Measurements from ENCODE around the gene C19orf47. TPM values are rescaled to one million over a fixed set of nuclear protein-coding genes. Genes with fewer than 3 reads are reported as not detected.
A peak's percentile ranks its signal among the peaks of the same experiment; 100 is the strongest.

Gene C19orf47
- polyA plus RNA-seq, 3 donors: 7.6 to 10.2 (median 8.0) TPM

DNA sequence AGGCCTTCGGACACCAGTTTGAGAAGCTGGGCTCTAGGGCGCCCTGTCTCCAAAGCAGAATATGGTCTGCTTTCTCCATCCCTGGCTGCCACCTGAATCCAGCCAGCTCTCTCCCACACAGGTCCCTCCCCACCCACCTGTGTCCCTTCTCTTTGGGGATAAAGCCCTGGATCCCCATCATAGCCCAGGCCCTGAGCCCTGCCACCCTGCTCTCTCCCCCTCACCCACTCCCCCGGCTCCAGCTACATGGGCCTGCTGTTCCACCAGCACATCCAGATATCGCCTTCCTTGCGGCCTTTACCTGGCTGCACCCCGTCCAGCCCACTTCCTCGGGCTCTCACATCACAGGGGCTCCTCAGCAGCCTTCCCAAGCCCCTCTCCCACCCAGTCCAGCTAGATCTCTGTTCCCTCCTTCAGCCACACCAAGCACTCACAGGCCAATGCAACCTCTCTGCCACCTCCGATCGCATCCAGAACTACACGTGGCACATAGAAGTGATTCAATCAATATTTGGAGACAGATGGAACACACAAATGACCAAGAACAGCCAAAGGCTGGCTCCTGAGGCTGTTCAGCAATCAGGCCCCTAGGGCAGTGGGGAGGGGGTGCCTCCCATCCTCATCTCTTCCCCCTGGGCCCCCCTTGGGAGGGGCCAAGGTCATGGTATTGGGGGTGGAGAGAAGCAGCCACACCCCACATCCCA, 70.7 kb downstream of the C19orf47 start:
- H3K9ac ChIP-seq (ENCODE audit: insufficient read depth, low read length, poor library complexity, severe bottlenecking): no peak overlapping the region
- H2AFZ ChIP-seq (ENCODE audit: insufficient read depth, low read depth, low read length, poor library complexity, severe bottlenecking): no peak overlapping the region
- no peaks in the 10 kb centered on the region for H3K9me3 ChIP-seq (replicated peaks in 1 of 2; ENCODE audit: control insufficient read depth in 1 of 2, insufficient read depth in 1 of 2, low read length in 2 of 2)
- H3K4me3 Mint-ChIP-seq: no peak overlapping the region
- peaks cover 97% of the 10 kb centered on the region for H4K20me1 ChIP-seq (ENCODE audit: insufficient read depth, low read length)
- H3K79me2 ChIP-seq (ENCODE audit: insufficient read depth, low read length): peaks cover 97% of the 10 kb centered on the region
- H3K27me3 ChIP-seq (ENCODE audit: control insufficient read depth in 2 of 2, insufficient read depth in 2 of 2, low read length in 2 of 2): no peaks in the 10 kb centered on the region
- peaks cover 9 to 27% of the 10 kb centered on the region in 2 donors for H3K4me1 ChIP-seq (ENCODE audit: control insufficient read depth in 1 of 2, insufficient read depth in 2 of 2, low read length in 2 of 2)
- peaks cover 0 to 21% of the 10 kb centered on the region in 2 donors for H3K36me3 ChIP-seq (replicated peaks in 1 of 2; ENCODE audit: control insufficient read depth in 1 of 2, insufficient read depth in 2 of 2, low read length in 2 of 2)
- no peak overlapping the region for H3K4me2 ChIP-seq (replicated peaks; ENCODE audit: extremely low read depth, low read length, poor library complexity, severe bottlenecking)
- DNase-seq: no peak
- intact Hi-C loops (cut with micrococcal nuclease): no loop called here
- TF ChIP-seq, protein P1, sequence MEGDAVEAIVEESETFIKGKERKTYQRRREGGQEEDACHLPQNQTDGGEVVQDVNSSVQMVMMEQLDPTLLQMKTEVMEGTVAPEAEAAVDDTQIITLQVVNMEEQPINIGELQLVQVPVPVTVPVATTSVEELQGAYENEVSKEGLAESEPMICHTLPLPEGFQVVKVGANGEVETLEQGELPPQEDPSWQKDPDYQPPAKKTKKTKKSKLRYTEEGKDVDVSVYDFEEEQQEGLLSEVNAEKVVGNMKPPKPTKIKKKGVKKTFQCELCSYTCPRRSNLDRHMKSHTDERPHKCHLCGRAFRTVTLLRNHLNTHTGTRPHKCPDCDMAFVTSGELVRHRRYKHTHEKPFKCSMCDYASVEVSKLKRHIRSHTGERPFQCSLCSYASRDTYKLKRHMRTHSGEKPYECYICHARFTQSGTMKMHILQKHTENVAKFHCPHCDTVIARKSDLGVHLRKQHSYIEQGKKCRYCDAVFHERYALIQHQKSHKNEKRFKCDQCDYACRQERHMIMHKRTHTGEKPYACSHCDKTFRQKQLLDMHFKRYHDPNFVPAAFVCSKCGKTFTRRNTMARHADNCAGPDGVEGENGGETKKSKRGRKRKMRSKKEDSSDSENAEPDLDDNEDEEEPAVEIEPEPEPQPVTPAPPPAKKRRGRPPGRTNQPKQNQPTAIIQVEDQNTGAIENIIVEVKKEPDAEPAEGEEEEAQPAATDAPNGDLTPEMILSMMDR (IDR thresholded peaks at IDR 0.05): no peak
- no peaks in the 10 kb centered on the region for H3K27me3 Mint-ChIP-seq (ENCODE audit: low read depth in 3 of 3)
- peaks cover 12 to 20% of the 10 kb centered on the region in 2 donors for H3K36me3 Mint-ChIP-seq
- no peak overlapping the region for H3K4me3 ChIP-seq (replicated peaks in 1 of 3; ENCODE audit: low read depth in 2 of 3, low read length in 3 of 3)
- WGBS (ENCODE audit: insufficient coverage): 95% methylated on average over 7 of the region's 10 CpGs
- peaks cover 46% of the 10 kb centered on the region for H3K4me1 Mint-ChIP-seq
- no peak overlapping the region for H3K27ac ChIP-seq (ENCODE audit: low read depth in 1 of 2, low read length in 2 of 2)
- peak overlapping the region in 2 of 7 donors; percentile 26 to 46 for H3K27ac Mint-ChIP-seq
- no peaks in the 10 kb centered on the region for H3K9me3 Mint-ChIP-seq

DNA sequence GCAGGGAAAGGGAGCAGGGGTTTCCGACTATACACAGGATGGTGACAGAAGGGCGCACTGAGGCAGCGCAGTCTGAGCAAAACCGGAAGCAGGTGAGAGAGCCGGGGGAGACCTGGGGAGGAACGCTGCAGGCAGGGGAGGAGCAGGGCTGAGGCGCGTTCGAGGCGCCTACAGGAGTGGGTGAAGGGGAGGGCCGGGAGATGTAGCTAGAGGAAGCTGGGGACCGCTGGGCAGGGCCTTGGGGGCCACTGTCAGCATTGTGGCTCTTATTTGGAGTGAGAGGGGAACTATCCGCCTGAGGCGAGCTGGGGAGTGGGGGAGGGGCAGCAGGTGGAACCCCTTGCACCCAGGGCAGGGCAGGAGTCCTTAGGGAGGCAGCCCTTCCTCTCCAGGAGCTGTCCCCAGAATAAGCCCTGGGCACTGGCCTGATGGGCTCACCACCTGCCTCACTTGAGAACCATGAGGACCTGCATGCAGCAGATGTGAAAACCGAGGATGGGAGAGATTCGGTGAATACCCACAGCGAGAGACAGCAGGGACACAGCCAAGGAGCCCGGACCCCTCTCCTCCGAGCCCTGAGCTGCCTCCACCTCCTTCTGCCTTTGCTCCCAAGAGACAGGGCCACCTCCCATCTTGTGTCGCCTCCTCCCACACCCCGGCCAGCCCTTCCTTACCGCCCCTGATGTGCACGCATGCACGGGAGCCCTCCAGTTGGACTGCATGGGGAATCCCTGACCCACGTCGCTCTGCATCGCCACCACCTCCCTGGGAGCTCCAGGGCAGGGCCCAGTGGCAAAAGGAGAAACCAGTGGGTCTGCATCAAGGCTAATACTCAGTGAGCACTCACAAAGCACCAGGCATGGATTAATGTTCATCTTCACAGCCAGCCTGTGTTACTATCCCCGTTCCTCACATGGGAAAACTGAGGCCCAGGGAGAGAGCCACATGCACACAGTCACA, 73.3 kb downstream of the C19orf47 start:
- 41% methylated on average over 27 of the region's 28 CpGs for WGBS (ENCODE audit: insufficient coverage)
- Histone ChIP-seq H3K27me3 (ENCODE audit: control insufficient read depth in 2 of 2, insufficient read depth in 2 of 2, low read length in 2 of 2) (no peaks in the 10 kb centered on the region), H3K4me1 (ENCODE audit: control insufficient read depth in 1 of 2, insufficient read depth in 2 of 2, low read length in 2 of 2) (peaks cover 9 to 15% of the 10 kb centered on the region in 2 donors), H3K27ac (ENCODE audit: low read depth in 1 of 2, low read length in 2 of 2) (no peak overlapping the region), H3K9me3 (replicated peaks in 1 of 2; ENCODE audit: control insufficient read depth in 1 of 2, insufficient read depth in 1 of 2, low read length in 2 of 2) (no peaks in the 10 kb centered on the region), H3K36me3 (replicated peaks in 1 of 2; ENCODE audit: control insufficient read depth in 1 of 2, insufficient read depth in 2 of 2, low read length in 2 of 2) (peaks cover 0 to 21% of the 10 kb centered on the region in 2 donors), H2AFZ (ENCODE audit: insufficient read depth, low read depth, low read length, poor library complexity, severe bottlenecking) (no peak overlapping the region), H3K4me2 (replicated peaks; ENCODE audit: extremely low read depth, low read length, poor library complexity, severe bottlenecking) (peak overlapping the region; percentile 12), H3K4me3 (replicated peaks in 1 of 3; ENCODE audit: low read depth in 2 of 3, low read length in 3 of 3) (no peak overlapping the region), H3K79me2 (ENCODE audit: insufficient read depth, low read length) (peaks cover 96% of the 10 kb centered on the region), H4K20me1 (ENCODE audit: insufficient read depth, low read length) (peaks cover 96% of the 10 kb centered on the region), H3K9ac (ENCODE audit: insufficient read depth, low read length, poor library complexity, severe bottlenecking) (peak overlapping the region; percentile 4)
- H3K4me3 Mint-ChIP-seq: no peak overlapping the region
- peak overlapping the region in 2 of 7 donors; percentile 47 to 65 for H3K27ac Mint-ChIP-seq
- peaks cover 35% of the 10 kb centered on the region for H3K4me1 Mint-ChIP-seq
- TF ChIP-seq, protein P1 (IDR thresholded peaks at IDR 0.05): no peak
- H3K9me3 Mint-ChIP-seq: no peaks in the 10 kb centered on the region
- peaks cover 19 to 29% of the 10 kb centered on the region in 2 donors for H3K36me3 Mint-ChIP-seq
- no peak for DNase-seq
- intact Hi-C loops (cut with micrococcal nuclease): no loop called here
- no peaks in the 10 kb centered on the region for H3K27me3 Mint-ChIP-seq (ENCODE audit: low read depth in 3 of 3)

Data from CD14-positive monocyte (primary cell).